C4-2B (cell line): ENCODE measurements around the gene NOL7.

Source experiments
- H3K27ac ChIP-seq: fragments of 450-650 bp; 2 replicates; pipeline ENCODE4 v1.5.1; 2017
- ZFX ChIP-seq: fragments of 450-650 bp; IDR thresholded peaks from 2 replicates; pipeline ENCODE4 v1.6.1; 2017
- TF ChIP-seq, protein P1 (sequence below): fragments of 450-650 bp; conservative IDR thresholded peaks from 2 replicates; pipeline ENCODE4 v1.5.1; 2017; ENCODE audit warnings: mild to moderate bottlenecking

Gene NOL7

DNA sequence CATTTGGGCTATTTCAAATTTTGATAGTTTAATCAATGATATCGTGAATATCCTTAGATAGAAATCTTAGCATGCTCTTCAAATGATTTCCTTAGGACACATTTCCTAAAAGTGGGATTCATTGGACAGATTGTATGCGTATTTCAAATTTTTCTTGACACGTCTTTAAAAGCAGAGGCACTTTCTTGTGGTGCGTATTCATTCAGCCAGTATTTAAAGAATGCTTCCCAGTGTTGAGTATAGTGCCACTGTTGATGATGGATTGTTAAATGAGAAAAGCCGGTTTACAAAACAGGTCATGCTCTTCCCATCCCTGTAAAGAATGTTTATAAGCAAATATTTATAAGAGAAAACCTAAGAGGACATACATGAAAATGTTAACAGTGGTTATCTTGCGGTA lies 15.1 kb upstream of the NOL7 start:
- H3K27ac ChIP-seq, result no peak overlapping the region
- TF ChIP-seq, protein P1, sequence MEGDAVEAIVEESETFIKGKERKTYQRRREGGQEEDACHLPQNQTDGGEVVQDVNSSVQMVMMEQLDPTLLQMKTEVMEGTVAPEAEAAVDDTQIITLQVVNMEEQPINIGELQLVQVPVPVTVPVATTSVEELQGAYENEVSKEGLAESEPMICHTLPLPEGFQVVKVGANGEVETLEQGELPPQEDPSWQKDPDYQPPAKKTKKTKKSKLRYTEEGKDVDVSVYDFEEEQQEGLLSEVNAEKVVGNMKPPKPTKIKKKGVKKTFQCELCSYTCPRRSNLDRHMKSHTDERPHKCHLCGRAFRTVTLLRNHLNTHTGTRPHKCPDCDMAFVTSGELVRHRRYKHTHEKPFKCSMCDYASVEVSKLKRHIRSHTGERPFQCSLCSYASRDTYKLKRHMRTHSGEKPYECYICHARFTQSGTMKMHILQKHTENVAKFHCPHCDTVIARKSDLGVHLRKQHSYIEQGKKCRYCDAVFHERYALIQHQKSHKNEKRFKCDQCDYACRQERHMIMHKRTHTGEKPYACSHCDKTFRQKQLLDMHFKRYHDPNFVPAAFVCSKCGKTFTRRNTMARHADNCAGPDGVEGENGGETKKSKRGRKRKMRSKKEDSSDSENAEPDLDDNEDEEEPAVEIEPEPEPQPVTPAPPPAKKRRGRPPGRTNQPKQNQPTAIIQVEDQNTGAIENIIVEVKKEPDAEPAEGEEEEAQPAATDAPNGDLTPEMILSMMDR, result no peak
- no peak for TF ChIP-seq ZFX

DNA sequence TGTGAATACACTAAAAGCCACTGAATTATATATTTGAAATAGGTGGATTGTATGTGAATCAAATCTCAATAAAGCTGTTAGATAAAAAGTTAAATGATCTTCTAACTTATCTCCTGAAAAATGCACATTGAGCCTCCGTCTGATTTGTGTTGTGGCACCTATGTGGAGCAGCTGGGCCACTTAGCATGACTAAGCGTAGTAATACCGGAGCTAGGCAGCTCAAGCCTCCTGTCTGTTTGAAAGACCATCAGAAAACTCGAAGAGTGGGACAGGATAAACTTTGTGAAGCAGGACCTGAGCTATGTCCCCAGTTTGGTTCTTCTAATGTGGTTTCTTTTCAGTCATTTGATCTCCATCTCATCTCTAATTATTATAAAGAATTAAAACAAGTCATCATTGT lies 11.0 kb upstream of the NOL7 start:
- H3K27ac ChIP-seq, result no peak overlapping the region
- TF ChIP-seq ZFX, result no peak
- TF ChIP-seq, protein P1, result no peak

DNA sequence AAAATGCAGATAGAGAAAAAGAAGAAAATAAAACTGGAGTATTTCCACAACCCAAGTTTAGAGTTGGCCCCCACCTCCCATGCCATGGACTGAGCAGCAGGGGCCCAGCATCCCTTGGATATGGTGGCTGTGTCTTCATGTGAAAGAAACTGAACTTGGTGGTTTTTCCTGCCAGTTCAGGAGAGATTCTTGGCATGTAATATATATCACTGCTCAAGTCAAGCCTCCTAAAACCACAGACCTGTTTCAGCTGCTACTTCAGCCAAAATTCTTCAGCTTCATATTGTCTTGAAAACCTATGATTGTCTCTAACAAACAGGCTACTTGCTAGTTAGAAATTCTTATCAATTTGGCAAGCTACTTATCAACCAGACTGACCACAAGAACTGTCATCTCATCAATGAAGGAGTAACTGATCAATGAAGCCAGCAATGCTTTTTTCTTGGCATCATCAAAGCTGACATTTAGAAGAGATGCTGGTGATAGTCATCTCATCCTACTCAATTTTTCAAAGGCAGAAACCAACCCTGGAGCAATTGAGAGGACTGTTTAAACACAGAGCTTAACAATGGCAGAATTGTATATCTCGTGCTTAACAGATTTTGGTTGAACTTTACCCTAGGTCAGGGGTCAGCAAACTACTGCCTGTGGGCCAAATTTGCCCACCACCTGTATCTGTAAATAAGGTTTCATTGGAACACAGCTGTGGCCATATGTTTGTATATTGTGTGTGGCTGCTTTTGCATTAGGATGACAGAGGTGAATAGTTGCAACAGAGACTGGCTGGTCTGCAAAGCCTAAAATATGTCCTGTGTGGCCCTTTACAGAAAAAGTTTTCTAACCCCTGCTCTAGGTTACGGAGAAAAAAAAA lies 10.4 kb upstream of the NOL7 start:
- no peak overlapping the region for H3K27ac ChIP-seq
- TF ChIP-seq ZFX, result no peak
- TF ChIP-seq, protein P1, result no peak

DNA sequence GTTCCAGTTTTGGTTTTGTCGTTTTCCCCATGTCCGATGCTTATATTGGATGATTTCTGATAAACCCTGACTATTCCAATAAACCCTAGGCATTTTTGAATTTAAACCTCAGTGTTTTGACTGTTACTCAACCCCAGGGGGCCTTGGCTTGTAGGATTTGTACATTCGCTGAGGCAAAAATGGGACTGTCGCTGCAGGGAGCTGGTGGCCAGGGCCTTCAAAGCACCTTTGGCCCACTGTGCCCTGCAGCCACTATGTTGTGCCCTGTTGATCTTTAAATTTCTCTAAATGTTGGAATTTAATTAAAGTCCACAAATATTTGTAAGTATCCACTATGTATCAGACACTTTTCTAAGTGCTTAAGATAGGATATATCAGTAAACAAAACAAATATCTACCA lies 9.5 kb upstream of the NOL7 start:
- TF ChIP-seq, protein P1, result no peak
- no peak for TF ChIP-seq ZFX
- H3K27ac ChIP-seq, result no peak overlapping the region

DNA sequence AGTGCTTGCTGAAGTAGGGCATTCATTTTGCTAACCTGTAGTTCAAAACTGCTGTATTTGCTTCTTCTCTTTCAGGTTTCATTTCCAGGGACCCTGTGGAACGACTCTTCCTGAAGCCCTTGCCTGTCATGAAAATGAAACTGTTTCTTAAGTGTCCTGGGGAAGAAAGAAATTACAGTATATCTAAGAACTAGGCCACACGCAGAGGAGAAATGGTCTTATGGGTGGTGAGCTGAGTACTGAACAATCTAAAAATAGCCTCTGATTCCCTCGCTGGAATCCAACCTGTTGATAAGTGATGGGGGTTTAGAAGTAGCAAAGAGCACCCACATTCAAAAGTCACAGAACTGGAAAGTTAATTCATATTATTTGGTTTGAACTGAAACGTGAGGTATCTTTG lies 3.4 kb upstream of the NOL7 start:
- no peak overlapping the region for H3K27ac ChIP-seq

DNA sequence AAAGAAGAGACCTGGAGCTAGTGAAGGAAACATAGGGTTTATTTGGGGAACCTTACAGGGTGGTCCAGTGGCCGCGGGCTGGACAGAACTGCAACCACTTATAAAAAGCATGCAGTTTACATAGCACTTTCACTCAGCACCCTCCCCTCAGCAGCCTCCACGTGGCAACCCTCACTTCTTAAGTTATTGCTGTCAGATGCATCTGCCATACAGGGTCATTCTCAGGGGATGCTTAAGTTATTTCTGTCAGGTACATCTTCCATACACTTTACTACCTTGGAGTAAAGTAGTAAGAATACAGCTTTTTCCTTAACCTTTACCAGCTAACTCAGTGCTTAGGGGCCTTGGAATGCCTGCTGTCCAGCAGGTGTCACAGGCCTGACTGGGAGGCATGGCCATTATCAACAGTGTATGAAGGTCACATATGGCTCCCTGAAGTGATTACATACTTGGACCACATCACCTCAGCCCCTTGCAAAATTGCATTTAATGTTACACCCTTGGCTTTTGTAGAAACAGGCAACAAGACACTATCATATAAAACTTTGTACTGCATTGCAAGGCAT lies 2.0 kb upstream of the NOL7 start:
- TF ChIP-seq ZFX, result no peak
- TF ChIP-seq, protein P1, result no peak

More for the DNA sequence above, 3.4 kb upstream of the NOL7 start:
- TF ChIP-seq ZFX, result no peak
- TF ChIP-seq, protein P1, result no peak

More for the DNA sequence above, 2.0 kb upstream of the NOL7 start:
- H3K27ac ChIP-seq, result no peak overlapping the region
